ENCODE results near the gene SF1.

DNA sequence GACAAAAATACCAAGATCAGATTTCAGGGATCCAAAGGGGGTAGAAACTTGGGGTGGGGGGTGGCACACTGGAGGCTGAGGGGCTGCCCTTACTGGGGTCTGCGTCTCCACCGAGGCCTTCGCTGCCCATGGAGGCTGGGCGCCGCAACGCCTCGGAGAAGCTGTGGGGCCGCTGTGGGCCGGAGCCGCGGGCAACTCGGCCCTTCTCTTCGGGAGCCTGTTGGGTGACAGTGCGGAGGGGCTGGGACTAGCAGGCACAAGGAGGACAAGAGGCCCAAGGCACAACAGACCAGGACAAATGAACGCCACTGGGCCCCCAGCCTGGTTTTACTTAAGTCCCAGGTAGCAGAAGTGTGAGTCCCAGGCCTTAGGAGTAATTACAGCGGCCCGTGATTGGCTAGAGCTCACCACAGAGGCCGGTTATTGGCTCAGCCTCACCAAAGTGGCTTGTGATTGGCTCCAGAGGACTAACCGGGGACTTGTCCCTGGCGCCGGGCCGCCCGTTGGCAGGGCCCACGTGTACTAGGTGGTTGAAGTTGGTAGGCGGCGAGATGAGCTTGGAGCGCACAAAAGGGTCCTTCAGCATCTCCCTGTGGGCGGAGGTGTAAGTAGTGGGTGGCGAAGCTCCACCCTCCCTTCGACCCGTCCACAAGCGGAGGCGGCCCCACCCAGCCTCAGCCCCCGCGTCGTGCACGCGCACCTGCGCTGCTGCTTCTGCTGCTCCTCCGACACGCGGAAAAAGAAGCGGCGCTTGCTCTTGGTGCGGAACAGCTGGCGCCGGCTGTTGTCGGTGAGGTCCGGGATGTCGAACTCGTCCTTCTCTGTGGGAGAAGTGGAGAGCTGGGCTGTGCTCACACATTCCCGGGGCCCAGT, 48.5 kb upstream of the SF1 start:
- no peak for TF ChIP-seq POLR2A (IDR thresholded peaks at IDR 0.05)
- no peak for TF ChIP-seq CTCF (IDR thresholded peaks at IDR 0.05)

Data from adrenal gland (tissue), 5 donors.